ENCODE data around the gene CLSTN1. TPM values are rescaled to one million over a fixed set of nuclear protein-coding genes. Genes with fewer than 3 reads are reported as not detected.

Gene CLSTN1
- total RNA-seq: 68.6 and 76.7 TPM in 2 replicates

DNA sequence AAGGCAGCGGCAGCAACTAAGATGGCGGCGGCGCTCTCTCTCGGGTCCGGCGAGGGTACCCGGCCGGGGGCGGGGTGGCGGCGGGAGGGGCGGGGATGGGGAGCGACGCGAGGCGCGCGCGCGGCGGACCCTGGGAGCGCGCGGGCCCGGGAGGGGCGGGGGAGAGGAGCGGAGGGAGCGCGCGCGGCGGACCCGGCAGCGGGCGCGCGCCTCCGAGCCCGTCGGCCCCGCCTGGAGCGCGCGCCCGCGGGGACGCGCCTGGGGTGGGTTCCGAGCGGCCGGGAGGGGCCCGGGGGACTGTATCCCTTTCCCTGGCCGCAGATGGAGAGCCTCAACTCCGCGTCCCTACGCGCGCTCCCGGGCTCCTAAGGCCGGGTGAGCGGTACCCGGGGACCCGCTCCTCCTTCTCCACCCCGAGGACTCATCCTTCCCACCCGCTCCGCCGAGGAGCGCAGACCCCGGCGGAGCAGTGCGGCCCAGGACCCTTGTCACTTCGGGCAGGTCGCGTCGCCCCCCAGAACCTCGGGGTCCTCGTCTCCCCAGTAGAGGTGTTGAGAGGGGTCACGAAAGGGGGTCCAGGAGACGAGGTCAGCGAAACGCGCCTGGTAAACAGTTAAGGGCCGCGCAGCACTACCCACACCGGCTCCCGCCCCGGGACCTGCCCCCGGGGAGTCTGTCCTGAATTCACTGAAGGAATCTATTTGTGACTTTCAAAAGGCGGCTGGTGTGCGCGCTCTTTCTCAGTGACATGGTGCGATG is at the start of gene CLSTN1:
CLSTN1 (minus strand) TSS at position 23 of the 759 bp plus-strand sequence. CDS start 232 bp downstream, outside the sequence.

Other genes with a start within 250 kb of the CLSTN1 start
- gene TMEM201, start 235.1 kb downstream of the CLSTN1 start, total RNA-seq: 5.8 and 6.9 TPM in 2 replicates
- gene PIK3CD, start 172.2 kb downstream of the CLSTN1 start, total RNA-seq: 9.0 and 10.1 TPM in 2 replicates
- 12.7 and 16.3 TPM in 2 replicates for gene CTNNBIP1, start 86.3 kb upstream of the CLSTN1 start, total RNA-seq
- 18.8 and 32.3 TPM in 2 replicates for gene LZIC, start 119.4 kb upstream of the CLSTN1 start, total RNA-seq
- gene NMNAT1, start 119.5 kb upstream of the CLSTN1 start, total RNA-seq: 8.9 TPM in 2 replicates
- gene RBP7, start 173.3 kb upstream of the CLSTN1 start, total RNA-seq: not detected in 2 replicates
- 30.7 and 46.4 TPM in 2 replicates for gene UBE4B, start 209.0 kb upstream of the CLSTN1 start, total RNA-seq